ENCODE measurements around the gene TXNRD1.

GRCh38 chr12:104296718-104297117, 81.1 kb downstream of the TXNRD1 start:
- TF ChIP-seq, protein P1, sequence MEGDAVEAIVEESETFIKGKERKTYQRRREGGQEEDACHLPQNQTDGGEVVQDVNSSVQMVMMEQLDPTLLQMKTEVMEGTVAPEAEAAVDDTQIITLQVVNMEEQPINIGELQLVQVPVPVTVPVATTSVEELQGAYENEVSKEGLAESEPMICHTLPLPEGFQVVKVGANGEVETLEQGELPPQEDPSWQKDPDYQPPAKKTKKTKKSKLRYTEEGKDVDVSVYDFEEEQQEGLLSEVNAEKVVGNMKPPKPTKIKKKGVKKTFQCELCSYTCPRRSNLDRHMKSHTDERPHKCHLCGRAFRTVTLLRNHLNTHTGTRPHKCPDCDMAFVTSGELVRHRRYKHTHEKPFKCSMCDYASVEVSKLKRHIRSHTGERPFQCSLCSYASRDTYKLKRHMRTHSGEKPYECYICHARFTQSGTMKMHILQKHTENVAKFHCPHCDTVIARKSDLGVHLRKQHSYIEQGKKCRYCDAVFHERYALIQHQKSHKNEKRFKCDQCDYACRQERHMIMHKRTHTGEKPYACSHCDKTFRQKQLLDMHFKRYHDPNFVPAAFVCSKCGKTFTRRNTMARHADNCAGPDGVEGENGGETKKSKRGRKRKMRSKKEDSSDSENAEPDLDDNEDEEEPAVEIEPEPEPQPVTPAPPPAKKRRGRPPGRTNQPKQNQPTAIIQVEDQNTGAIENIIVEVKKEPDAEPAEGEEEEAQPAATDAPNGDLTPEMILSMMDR (IDR thresholded peaks at IDR 0.05; ENCODE audit: low read depth, low read length): no peak
- no peak for TF ChIP-seq POLR2A (IDR thresholded peaks at IDR 0.05; ENCODE audit: extremely low read depth, insufficient read length)
